Activated CD4-positive, alpha-beta memory T cell treated with anti-CD3 and anti-CD28 coated beads for 36 hours (primary cell): ENCODE results near the gene CTNNA3. TPM values are rescaled to one million over a fixed set of nuclear protein-coding genes. Genes with fewer than 3 reads are reported as not detected.

Experiments used
- CTCF ChIA-PET: fragments of 350-600 bp; sonication (Branson Sonifier 250); formaldehyde crosslinking; loops from one replicate; lab custom pipeline; 2021; ENCODE audit warnings: antibody characterized with exemption, inconsistent platforms; lab: Charles Lee
- POLR2A ChIA-PET: fragments of 350-600 bp; sonication (Branson Sonifier 250); formaldehyde crosslinking; loops from one replicate; lab custom pipeline; 2021; ENCODE audit warnings: antibody characterized with exemption; lab: Charles Lee
- DNase-seq: peaks from one replicate; pipeline ENCODE4 v3.0.0-alpha.2; 2020
- H3K27ac Mint-ChIP-seq: one replicate; pipeline ENCODE4 v1.8.0; 2021; ENCODE audit warnings: mixed read lengths
- H3K27me3 Mint-ChIP-seq: one replicate; pipeline ENCODE4 v1.8.0; 2021; ENCODE audit warnings: mixed read lengths
- H3K36me3 Mint-ChIP-seq: one replicate; pipeline ENCODE4 v1.8.0; 2021; ENCODE audit warnings: mixed read lengths
- H3K4me1 Mint-ChIP-seq: one replicate; pipeline ENCODE4 v1.8.0; 2021; ENCODE audit warnings: low read depth, mixed read lengths
- H3K4me3 Mint-ChIP-seq: one replicate; pipeline ENCODE4 v1.8.0; 2021; ENCODE audit warnings: mild to moderate bottlenecking, mixed read lengths
- H3K9me3 Mint-ChIP-seq: one replicate; pipeline ENCODE4 v1.8.0; 2021; ENCODE audit warnings: mixed read lengths
- intact Hi-C: fragments of 100-400 bp; cut with micrococcal nuclease; formaldehyde crosslinking; loops from one replicate; pipeline ENCODE4 v1.15.1; 2023
- total RNA-seq, 2 experiments: library from RNA; stranded (reverse); gene quantifications; one replicate each; pipeline ENCODE4 v1.2.3, GENCODE V29; 2021

CTNNA3 gene
- total RNA-seq, 2 experiments from 2014 or later = not detected

DNA sequence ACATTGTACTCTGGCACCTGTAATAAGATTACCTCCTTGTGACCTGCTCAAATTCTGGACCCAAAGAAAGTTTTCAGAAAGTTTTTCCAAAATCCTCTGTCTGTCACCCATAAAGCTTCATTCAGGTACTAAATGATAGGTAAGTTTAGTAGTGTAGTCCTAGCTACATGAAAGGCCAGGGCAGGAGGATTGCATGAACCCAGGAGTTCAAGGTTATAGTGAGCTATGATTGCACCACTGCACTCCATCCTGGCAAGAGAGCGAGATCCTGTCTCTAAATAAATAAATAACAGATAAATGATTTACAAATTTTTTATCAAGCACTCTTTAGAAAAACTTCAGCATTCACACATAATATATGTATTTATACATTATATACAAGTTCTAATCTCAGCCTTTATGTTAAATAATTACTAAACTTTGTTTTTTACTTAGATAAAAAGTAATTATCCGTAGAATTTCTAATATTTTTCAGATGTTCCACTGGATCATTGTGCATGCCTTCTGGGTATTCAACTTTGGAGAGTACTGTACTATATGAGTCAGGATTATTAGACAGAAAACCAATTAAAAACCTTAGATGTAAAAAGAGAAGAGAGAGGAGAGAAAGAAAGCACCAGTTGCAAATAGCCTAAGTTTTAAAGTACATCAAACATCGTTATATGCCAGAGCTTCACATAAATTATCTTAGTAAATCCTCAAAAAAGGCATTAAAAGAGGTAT is 407.1 kb downstream of the CTNNA3 start:
- no peak for DNase-seq
- Mint-ChIP-seq H3K27me3 (no peaks in the 10 kb centered on the region), H3K9me3 (no peaks in the 10 kb centered on the region), H3K4me3 (no peak overlapping the region), H3K4me1 (no peaks in the 10 kb centered on the region), H3K27ac (no peak overlapping the region), H3K36me3 (no peaks in the 10 kb centered on the region)
- ChIA-PET CTCF (no interaction called here), POLR2A (interaction anchor here (0.5 kb wide), 1 partner anchor 19 kb away, joined by 3 read pairs; no protein-coding TSS in a partner anchor)
- intact Hi-C loops = no loop called here

DNA sequence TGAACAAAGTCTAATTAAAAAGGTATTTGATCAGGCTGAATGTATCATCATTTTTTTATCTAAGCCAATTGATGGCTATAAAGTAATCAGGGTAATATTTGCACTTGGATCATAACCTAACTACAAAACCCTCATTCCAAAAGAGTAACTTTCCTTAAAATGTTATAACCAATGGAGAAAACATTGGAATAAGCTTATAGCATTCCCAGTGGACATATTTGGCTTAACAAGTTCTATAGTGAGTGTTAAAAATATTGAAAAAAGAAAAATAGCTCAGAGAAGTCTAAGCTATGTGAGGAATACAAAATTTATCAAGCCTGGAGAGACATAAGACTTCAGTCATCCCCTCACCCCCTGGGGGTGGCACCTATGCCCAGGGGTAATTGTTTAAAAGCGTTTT is 411.4 kb downstream of the CTNNA3 start:
- POLR2A ChIA-PET = no interaction called here
- no peaks in the 10 kb centered on the region for H3K36me3 Mint-ChIP-seq
- no peak for DNase-seq
- H3K4me1 Mint-ChIP-seq = no peaks in the 10 kb centered on the region
- intact Hi-C loops = no loop called here
- H3K9me3 Mint-ChIP-seq = no peaks in the 10 kb centered on the region
- no peak overlapping the region for H3K27ac Mint-ChIP-seq
- no peaks in the 10 kb centered on the region for H3K27me3 Mint-ChIP-seq
- CTCF ChIA-PET = interaction anchor here (0.6 kb wide), 1 partner anchor 24 kb away, joined by 4 read pairs; no protein-coding TSS in a partner anchor
- no peak overlapping the region for H3K4me3 Mint-ChIP-seq

DNA sequence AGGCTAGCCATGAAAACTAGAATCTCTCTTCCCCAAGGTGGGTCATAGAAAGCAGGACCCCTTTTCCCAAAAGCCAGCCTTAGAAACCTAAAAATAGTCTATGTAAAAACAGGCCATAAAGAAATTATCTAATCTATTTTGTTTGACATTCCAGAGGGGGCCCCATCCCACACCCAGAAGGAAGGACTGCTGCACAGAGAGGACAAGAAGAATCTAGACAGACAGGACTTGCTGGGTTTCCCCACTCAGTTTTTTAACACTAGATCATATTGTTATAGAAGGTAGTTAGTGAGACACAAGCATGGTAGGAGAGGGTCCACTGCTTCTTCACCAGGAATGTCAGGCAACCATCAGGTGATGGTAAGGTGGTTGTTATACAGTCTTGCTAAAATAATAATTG is 413.1 kb downstream of the CTNNA3 start:
- Mint-ChIP-seq H3K27ac (no peak overlapping the region), H3K4me1 (no peaks in the 10 kb centered on the region), H3K4me3 (no peak overlapping the region), H3K27me3 (no peaks in the 10 kb centered on the region), H3K36me3 (no peaks in the 10 kb centered on the region), H3K9me3 (no peaks in the 10 kb centered on the region)
- ChIA-PET CTCF (no interaction called here), POLR2A (no interaction called here)
- DNase-seq = no peak
- intact Hi-C loops = no loop called here

DNA sequence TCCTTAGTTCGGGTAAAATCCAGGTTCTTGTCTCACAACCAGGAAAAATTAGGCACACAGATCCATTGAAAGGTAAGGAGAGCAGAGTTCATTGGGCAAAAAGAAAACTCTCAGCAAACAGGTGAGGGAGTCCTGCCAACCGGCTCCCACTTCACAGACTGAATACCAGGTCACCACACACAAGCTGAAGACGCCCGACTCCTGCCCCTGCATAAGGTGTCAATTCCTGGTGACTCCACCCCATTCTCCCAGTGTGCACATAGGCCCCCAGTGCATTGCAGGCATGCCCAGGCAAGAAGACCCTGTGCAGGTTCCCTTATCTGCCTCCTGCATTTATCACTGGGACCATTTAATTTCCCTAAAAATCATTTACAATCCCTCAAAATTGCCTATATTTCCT is 415.6 kb downstream of the CTNNA3 start:
- ChIA-PET POLR2A (no interaction called here), CTCF (no interaction called here)
- intact Hi-C loops = no loop called here

DNA sequence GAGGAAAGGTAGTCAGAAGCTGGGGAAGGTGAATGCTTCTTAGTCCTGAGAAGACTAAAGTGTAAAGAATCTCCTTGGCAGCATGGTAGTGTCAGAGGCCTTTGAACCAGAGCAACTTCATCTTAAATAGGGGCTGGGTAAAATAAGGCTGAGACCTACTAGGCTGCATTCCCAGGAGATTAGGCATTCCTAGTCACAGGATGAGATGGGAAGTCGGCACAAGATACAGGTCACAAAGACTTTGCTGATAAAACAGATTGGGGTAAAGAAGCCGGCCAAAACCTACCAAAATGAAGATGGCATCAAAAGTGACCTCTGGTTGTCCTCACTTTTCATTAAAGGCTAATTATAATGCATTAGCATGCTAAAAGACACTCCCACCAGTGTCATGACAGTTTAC is 418.6 kb downstream of the CTNNA3 start:
- no peak overlapping the region for H3K27ac Mint-ChIP-seq
- no peaks in the 10 kb centered on the region for H3K27me3 Mint-ChIP-seq
- intact Hi-C loops = no loop called here
- no peaks in the 10 kb centered on the region for H3K9me3 Mint-ChIP-seq
- H3K4me3 Mint-ChIP-seq = no peak overlapping the region
- H3K4me1 Mint-ChIP-seq = no peaks in the 10 kb centered on the region
- ChIA-PET POLR2A (no interaction called here), CTCF (no interaction called here)
- no peaks in the 10 kb centered on the region for H3K36me3 Mint-ChIP-seq
- no peak for DNase-seq

More for the DNA sequence above, 415.6 kb downstream of the CTNNA3 start:
- H3K27me3 Mint-ChIP-seq = no peaks in the 10 kb centered on the region
- no peak for DNase-seq
- no peaks in the 10 kb centered on the region for H3K36me3 Mint-ChIP-seq
- H3K4me3 Mint-ChIP-seq = no peak overlapping the region
- H3K9me3 Mint-ChIP-seq = no peaks in the 10 kb centered on the region
- no peaks in the 10 kb centered on the region for H3K4me1 Mint-ChIP-seq
- no peak overlapping the region for H3K27ac Mint-ChIP-seq

DNA sequence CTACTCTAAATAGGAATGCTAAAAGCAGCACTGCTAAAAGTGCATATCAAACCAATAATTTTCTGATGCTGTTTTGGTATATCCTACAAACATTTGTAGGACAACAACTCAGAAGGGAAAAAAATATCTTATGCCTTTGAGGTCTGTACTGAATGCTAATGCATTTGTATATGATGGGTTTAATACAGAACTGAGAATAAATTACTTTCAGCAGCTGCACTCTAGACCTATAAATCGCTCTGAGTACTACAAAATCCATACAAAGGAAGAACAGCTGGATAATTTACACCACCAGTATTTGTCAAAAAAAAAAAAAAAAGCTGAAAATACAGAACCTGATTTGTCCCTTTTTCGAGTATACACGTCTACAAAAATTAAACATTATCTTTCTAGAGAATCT is 426.2 kb downstream of the CTNNA3 start:
- Mint-ChIP-seq H3K27me3 (no peaks in the 10 kb centered on the region), H3K4me3 (no peak overlapping the region), H3K9me3 (no peaks in the 10 kb centered on the region), H3K36me3 (no peaks in the 10 kb centered on the region), H3K27ac (no peak overlapping the region), H3K4me1 (no peaks in the 10 kb centered on the region)
- no peak for DNase-seq
- intact Hi-C loops = no loop called here
- POLR2A ChIA-PET = interaction anchor here (0.6 kb wide), 1 partner anchor 19 kb away, joined by 3 read pairs; no protein-coding TSS in a partner anchor
- CTCF ChIA-PET = no interaction called here

DNA sequence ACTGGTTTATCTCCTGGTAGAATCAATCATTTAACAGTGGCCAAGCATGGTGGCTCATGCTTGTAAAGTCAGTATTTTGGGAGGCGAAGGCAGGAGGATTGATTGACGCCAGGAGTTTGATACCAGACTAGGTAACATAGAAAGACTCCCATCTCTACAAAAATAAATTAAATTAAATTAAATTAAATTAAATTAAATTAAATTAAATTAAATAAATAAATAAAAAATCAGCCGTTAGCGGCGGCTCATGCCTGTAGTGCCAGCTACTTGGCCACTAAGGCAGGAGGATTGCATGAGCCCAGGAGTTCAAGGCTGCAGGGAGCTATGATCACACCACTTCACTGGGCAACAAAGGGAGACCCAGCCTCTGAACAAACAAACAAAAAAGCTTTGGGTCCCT is 427.8 kb downstream of the CTNNA3 start:
- ChIA-PET CTCF (no interaction called here), POLR2A (no interaction called here)
- no peak overlapping the region for H3K4me3 Mint-ChIP-seq
- H3K4me1 Mint-ChIP-seq = no peaks in the 10 kb centered on the region
- H3K27ac Mint-ChIP-seq = no peak overlapping the region
- intact Hi-C loops = no loop called here
- no peaks in the 10 kb centered on the region for H3K9me3 Mint-ChIP-seq
- no peak for DNase-seq
- H3K27me3 Mint-ChIP-seq = no peaks in the 10 kb centered on the region
- no peaks in the 10 kb centered on the region for H3K36me3 Mint-ChIP-seq

DNA sequence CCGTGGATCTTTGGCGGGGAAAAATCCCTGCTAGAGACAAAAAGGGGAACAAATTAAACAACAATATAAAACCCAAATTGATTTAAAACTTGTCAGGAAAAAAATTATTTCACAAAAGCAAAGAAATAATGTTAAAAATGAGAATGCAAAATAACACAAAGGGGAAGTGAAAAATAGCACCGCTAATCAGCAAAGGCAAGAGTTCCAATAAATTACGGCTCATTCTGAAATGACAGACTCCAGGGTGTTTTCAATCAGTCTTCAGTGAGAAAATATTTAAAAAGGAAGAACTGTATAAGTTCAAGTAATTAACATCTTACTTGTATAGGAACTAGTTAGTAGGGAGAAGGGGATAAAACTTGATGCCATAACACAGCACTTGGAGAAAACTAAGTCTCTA is 433.3 kb downstream of the CTNNA3 start:
- POLR2A ChIA-PET = no interaction called here
- CTCF ChIA-PET = no interaction called here
- H3K27me3 Mint-ChIP-seq = peaks cover 1% of the 10 kb centered on the region

DNA sequence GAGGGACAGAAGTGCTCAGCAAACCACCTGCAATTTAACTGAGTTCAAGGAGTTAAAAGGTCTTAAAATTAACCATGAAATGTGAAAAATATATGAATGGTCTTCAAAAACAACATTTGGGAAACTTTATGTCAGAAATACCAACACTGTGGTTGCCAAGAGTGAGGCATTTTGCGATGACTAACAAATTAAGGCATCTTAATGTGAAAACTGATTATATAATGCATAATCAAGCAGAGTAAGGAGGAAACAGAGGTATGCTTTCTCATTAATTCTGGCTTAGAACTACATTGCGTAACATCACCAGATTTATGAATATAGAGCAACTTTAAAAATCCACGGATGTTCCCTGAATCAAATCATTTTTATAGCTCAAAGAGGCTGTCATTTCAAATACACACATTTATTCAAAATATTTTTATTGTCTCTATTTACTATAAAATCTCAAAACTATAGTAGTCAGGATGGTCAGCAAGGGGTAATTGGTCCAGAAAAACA is 434.6 kb downstream of the CTNNA3 start:
- ChIA-PET CTCF (no interaction called here), POLR2A (no interaction called here)
- Mint-ChIP-seq H3K9me3 (no peaks in the 10 kb centered on the region), H3K36me3 (no peaks in the 10 kb centered on the region), H3K27ac (no peak overlapping the region), H3K4me1 (no peaks in the 10 kb centered on the region), H3K4me3 (no peak overlapping the region), H3K27me3 (peaks cover 1% of the 10 kb centered on the region)
- intact Hi-C loops = no loop called here
- DNase-seq = no peak

More for the DNA sequence above, 433.3 kb downstream of the CTNNA3 start:
- Mint-ChIP-seq H3K4me3 (no peak overlapping the region), H3K27ac (no peak overlapping the region), H3K4me1 (no peaks in the 10 kb centered on the region), H3K9me3 (no peaks in the 10 kb centered on the region), H3K36me3 (no peaks in the 10 kb centered on the region)
- intact Hi-C loops = no loop called here
- DNase-seq = no peak

DNA sequence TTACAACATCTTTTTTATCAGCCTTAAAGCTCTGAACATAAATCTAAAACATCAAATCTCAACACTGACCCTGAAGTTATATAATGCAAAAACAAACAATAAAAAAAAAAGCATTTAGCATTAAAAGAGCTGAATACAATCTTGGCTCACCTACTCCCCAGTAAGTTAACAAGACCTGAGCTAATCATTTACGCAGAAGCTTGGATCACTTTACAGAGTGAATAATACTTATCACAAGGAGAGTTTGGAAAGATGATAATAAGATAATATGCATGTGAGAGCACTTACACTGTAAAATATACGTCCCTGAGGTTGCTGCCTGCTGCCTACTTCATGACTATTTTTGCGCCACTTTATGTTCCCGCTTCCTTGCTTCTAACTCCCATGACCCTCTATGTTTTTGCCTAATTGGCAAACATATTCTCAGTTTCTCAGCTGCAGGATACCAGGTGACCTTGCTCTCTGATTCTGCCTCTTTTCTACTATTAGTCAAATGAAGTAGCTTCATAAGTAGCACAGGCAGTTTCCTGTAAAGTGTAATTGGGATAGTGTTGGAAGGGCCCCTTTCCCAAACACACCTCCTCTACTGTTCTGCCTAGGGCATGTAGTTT is 436.6 kb downstream of the CTNNA3 start:
- DNase-seq = no peak
- H3K4me3 Mint-ChIP-seq = no peak overlapping the region
- POLR2A ChIA-PET = no interaction called here
- CTCF ChIA-PET = no interaction called here
- no peaks in the 10 kb centered on the region for H3K36me3 Mint-ChIP-seq
- no peak overlapping the region for H3K27ac Mint-ChIP-seq
- peaks cover 1% of the 10 kb centered on the region for H3K27me3 Mint-ChIP-seq
- intact Hi-C loops = no loop called here
- H3K9me3 Mint-ChIP-seq = no peaks in the 10 kb centered on the region
- no peaks in the 10 kb centered on the region for H3K4me1 Mint-ChIP-seq

DNA sequence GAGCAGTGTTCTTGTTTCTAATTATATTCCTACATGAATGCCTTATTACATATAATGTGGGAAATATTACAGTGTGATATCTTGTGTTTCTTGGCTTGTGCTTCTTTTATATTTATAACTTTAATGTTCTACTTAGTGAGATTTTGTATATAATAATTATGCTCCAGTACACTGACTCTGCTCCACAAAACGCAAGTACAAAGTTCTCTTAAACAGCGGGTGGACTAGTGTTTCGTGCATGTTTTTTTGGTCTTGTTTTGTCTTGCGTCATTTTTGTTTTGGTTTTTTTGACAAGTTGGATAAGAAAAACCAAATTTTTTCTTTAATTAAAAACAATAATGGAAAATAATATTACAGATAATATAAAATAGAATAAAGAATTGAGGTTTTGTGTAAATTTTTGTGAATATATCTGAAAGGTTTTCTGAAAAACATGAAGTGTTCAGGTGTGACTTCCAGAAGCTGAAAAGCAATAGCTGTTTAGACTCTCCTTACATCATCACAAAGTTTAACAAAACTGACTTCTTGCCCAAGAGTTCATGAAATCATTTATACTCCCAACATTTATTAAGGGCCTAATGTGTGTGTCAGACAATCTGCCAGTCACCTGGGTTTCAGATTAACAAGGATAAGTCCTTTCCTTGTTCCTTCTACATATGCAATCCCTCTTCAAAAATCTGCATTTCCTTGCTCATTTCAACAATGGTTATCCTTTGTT is 438.4 kb downstream of the CTNNA3 start:
- peaks cover 1% of the 10 kb centered on the region for H3K27me3 Mint-ChIP-seq

DNA sequence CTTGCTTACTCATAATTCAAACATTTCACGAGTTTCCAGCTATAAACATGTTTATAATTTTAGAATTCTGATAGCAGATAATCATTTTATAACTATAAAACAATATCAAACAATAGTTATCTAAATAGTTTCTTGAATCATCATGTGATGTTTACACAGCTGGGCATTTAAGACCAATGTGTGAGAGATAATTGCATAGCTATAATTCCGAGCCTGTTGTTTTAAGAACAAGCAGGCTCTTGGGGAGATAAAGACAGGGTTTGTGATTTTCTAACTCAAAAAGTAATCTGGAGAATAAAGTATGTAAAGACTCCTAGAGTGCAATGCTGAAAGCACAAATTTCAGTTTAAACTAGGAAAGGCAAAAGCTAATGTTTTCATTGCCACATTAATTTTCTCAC is 439.0 kb downstream of the CTNNA3 start:
- no peaks in the 10 kb centered on the region for H3K9me3 Mint-ChIP-seq
- H3K27ac Mint-ChIP-seq = no peak overlapping the region
- H3K4me3 Mint-ChIP-seq = no peak overlapping the region
- H3K36me3 Mint-ChIP-seq = no peaks in the 10 kb centered on the region
- no peak for DNase-seq
- CTCF ChIA-PET = interaction anchor here (1.0 kb wide), 1 partner anchor 49 kb away, joined by 3 read pairs; no protein-coding TSS in a partner anchor
- peaks cover 1% of the 10 kb centered on the region for H3K27me3 Mint-ChIP-seq
- POLR2A ChIA-PET = no interaction called here
- intact Hi-C loops = no loop called here
- no peaks in the 10 kb centered on the region for H3K4me1 Mint-ChIP-seq

More for the DNA sequence above, 438.4 kb downstream of the CTNNA3 start:
- intact Hi-C loops = no loop called here
- no peaks in the 10 kb centered on the region for H3K4me1 Mint-ChIP-seq
- no peaks in the 10 kb centered on the region for H3K9me3 Mint-ChIP-seq
- H3K27ac Mint-ChIP-seq = no peak overlapping the region
- POLR2A ChIA-PET = no interaction called here
- no peak for DNase-seq
- no peaks in the 10 kb centered on the region for H3K36me3 Mint-ChIP-seq
- CTCF ChIA-PET = interaction anchor here (1.0 kb wide), 1 partner anchor 49 kb away, joined by 3 read pairs; no protein-coding TSS in a partner anchor
- H3K4me3 Mint-ChIP-seq = no peak overlapping the region
